ENCODE results near the gene RBM38.

DNA sequence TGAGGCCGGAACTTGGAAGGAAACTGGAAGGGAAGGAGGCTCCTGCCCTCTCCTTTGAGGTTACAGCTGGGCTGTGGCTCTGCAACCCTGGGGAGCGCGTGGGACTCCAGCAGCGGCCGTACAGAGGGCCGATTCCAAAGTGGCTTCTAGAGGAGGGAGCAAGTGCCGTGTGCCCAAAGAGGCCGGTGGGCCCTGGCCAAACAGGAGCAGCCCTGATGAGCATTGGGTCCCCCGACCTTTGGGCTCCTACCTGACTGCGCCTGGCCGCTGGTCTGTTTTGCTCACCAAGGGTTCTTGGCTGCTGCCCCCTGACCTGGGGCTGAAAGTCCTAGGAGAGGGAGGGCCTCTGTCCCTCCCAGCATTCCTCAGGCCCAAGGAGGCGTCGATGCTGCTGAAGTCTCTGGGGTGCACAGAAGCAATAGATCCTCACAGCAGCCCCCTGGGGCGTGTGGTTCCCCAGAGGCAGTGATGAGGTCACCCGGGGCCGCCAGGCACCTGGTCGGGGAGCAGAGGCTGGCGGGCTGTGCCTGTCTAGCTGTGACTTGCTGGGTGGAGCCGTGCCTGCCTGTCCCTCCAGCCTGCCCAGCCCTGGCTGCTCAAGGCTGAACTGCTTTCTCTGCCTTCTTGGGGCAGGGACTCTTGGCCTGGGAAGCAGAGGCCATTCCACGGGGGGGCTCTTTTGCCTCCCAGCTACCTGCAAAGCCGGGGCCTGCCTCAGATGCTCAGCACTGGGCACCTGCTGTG is 9.8 kb downstream of the RBM38 start:
- TF ChIP-seq, protein P1, sequence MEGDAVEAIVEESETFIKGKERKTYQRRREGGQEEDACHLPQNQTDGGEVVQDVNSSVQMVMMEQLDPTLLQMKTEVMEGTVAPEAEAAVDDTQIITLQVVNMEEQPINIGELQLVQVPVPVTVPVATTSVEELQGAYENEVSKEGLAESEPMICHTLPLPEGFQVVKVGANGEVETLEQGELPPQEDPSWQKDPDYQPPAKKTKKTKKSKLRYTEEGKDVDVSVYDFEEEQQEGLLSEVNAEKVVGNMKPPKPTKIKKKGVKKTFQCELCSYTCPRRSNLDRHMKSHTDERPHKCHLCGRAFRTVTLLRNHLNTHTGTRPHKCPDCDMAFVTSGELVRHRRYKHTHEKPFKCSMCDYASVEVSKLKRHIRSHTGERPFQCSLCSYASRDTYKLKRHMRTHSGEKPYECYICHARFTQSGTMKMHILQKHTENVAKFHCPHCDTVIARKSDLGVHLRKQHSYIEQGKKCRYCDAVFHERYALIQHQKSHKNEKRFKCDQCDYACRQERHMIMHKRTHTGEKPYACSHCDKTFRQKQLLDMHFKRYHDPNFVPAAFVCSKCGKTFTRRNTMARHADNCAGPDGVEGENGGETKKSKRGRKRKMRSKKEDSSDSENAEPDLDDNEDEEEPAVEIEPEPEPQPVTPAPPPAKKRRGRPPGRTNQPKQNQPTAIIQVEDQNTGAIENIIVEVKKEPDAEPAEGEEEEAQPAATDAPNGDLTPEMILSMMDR (IDR thresholded peaks at IDR 0.05) = no peak
- TF ChIP-seq POLR2A (IDR thresholded peaks at IDR 0.05) = no peak
- no peak for TF ChIP-seq EP300 (IDR thresholded peaks at IDR 0.05)
- no peak for TF ChIP-seq POLR2AphosphoS5 (IDR thresholded peaks at IDR 0.05)
